NCI-H1930 (cell line): ENCODE measurements around the gene PNMA8B.

Source experiments
- DNase-seq, 2 experiments: peaks; one replicate each; lab custom pipeline; 2025; lab: John Stamatoyannopoulos, UW

The PNMA8B gene

GRCh38 chr19:46487178-46487801, 8.4 kb downstream of the PNMA8B start:
- DNase-seq = no peak

DNA sequence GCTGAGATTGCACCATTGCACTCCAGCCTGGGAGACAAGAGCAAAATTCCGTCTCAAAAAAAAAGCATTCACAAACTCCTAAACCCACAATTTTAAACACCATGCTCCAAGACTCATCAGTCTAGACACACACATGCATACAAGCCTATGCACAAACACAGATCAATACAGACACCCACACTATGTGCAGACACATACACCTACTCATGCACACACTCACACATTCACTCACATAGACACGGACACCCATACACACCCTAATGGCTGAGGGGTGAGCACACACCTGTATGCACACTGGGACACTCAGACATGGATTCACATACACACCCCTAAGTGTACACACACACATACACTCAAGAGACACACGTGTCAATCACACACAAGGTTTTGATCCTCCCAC, 9.3 kb downstream of the PNMA8B start:
- no peak for DNase-seq

GRCh38 chr19:46484656-46485055, 11.0 kb downstream of the PNMA8B start:
- no peak for DNase-seq

DNA sequence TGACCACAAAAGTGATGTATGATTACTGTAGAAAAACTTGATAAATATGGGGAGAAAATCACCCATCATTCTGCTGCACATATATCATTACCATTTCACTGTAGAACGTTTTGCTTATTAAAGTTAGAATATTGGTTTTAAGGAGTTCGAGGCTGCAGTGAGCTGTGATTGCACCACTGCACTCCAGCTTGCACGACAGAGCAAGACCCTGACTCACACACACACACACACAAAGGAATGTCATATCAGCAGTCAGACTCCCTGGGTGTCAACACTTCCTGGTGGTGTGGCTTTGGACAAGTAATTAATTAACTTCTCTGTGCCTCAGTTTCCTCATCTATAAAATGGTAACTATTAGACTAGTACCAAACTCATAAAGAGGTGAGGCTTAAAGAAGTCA, 13.0 kb downstream of the PNMA8B start:
- no peak for DNase-seq

DNA sequence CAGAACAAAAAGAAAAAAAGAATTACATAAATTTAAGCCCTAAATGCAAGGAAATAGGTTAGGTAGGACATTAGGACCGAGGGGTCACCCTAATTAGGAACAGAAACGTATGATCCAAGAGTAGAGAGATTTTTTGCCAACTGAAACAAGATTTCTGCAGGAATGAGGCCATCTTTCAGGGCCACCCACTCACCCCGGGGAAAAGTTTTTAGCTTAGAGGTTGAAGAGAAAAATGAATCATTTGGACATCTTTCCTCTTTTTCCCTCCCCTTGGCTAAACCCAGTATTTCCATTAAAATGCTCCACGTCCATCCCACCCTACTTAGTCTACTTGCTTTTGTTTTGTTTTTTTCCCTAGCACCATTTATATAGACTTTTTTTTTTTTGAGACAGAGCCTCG, 13.7 kb downstream of the PNMA8B start:
- no peak for DNase-seq

DNA sequence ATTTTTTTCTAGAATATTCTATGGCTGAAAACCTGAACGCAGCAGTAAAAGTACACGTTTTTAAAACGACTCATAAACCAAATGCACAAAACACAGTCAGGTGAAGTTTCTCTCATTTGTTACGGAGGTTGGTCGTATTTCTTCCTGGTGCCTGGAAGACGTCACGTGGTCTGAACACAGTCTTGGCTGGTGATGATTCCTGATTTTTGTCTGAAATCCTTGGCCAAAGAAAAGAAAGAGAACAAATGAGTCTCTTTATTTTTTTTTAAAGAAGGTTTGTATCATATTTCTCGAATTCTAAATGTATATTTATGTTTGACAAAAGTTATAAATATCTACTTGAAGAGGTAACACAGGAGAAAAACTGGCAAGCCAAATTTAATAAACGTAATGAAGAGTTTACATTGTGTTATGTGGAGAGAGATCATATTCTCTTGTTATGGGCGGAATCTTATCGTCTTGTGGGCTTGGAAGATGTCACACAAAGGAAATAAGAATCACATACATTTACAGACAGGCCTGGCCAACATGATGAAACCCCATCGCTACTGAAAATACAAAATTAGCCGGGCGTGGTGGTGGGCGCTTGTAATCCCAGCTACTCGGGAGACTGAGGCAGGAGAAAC, 14.3 kb downstream of the PNMA8B start:
- DNase-seq = no peak

DNA sequence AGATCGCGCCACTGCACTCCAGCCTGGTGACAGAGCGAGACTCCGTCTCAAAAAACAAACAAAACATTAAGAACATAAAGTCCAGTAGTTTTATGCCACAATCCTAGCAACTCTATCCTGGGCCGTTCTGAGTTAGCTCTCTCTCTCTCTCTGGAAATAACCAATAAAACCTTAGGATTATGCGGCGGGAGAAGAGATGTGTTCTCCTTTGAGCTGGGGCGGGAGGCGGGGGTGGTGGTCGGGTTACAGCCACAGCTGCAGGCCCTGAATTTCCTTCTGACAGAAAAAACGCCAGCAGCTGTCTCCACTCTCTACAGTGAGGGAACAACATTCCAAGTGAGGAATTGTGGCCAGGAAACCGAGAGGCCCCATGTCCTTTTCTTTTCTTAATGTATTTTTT, 15.3 kb downstream of the PNMA8B start:
- no peak for DNase-seq

GRCh38 chr19:46478356-46478986, 17.2 kb downstream of the PNMA8B start:
- no peak for DNase-seq

DNA sequence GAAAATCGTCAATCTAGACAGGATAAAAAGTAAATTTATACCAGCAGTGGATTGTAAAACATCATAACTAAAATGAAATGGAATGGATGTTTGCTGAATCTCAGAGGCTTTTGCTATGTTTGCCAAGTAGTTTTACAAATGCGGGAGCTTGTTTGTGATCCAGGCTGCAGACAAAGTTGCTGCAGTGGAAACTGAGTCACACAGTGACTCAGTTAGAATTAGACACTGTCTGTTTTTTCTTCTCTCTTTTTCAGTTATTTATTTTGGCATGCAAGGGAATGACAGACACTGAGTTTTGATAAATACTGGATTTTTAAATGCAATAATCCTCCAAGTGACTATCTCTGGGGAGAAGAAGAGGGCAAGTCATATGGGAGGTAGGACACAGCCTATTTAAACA, 19.7 kb downstream of the PNMA8B start:
- DNase-seq = no peak

- DNase-seq = no peak
Observed at GRCh38 chr19:46474211-46474610, 21.5 kb downstream of the PNMA8B start.

DNA sequence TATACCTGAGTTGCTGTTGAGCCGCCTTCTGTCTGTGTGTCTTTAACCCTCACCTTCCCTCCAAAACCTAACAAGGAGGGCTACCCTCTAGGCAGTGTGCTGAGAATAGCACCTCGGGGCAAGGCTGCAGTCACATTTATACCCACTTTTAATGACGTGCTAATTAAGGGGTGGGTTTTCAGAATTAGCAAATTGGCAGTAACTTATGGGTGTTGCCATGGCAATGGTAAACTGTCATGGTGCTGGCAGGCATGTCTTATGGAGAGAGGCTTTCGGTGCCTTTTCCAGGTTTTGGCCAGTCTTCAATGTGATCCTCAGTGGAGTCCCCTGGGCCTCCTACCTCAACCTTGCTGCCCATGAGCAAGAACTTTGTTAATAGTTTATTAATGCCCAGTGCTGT, 23.1 kb downstream of the PNMA8B start:
- no peak for DNase-seq

GRCh38 chr19:46471811-46472543, 23.7 kb downstream of the PNMA8B start:
- peak in 1 of 2 experiments; percentile 58 for DNase-seq

GRCh38 chr19:46471116-46471733, 24.4 kb downstream of the PNMA8B start, which contains the start of gene PNMA8A:
TSS of gene PNMA8A (minus strand) at chr19:46471563. CDS start at chr19:46471035, 528 bp downstream.
- DNase-seq = peak; percentile 93 to 98

GRCh38 chr19:46470376-46470775, 25.3 kb downstream of the PNMA8B start:
- DNase-seq = no peak

- DNase-seq = no peak
Observed at GRCh38 chr19:46469541-46470185, 26.0 kb downstream of the PNMA8B start.

DNA sequence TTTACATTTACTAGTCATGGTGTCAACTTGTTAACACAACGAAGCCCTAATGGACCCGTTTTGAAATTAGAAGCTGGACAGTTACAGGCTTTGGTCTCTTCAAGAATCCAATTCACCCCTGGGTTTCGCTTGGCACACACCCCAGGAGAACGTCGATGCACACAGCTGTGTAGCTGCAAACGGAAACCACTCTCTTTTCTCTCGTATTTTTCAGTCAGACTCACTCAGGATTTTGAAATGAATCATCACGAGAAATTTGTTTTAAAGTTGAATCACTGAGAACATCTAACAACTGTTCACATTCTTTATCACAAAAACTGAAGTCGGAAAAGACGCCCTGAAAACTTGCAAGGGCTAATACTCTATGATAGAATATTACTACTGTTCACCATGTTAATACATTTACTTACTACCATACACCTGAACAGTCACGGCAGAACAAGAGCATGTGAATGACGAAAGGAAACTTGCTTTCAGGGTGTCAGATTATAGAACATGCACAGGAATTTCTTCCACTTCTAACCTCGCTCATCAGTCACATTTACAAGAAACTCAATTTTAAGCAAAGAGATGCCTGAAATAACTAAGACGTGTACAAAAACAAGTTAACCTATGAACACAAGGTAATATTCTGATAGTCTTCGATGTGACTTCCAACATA, 29.0 kb downstream of the PNMA8B start:
- no peak for DNase-seq

DNA sequence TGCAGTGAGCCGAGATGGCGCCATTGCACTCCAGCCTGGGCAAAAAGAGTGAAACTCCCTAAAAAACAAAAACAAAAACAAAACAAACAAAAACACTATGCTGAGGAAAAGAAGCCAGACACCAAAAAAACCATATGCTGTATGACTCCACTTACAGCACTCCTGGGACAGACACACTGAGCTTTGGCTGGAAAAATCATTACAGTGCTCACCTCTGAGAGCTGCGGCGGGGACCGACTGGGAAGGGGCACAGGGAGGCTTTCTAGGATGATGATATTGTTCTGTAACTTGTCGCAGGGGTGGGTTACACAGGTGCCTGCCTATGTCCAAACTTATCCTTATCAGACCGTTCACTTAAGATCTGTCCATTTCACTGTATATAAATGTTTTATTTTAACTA, 32.2 kb downstream of the PNMA8B start:
- DNase-seq = no peak

GRCh38 chr19:46461537-46461936, 34.1 kb downstream of the PNMA8B start:
- no peak for DNase-seq

- no peak for DNase-seq
Observed at GRCh38 chr19:46460981-46461380, 34.7 kb downstream of the PNMA8B start.

DNA sequence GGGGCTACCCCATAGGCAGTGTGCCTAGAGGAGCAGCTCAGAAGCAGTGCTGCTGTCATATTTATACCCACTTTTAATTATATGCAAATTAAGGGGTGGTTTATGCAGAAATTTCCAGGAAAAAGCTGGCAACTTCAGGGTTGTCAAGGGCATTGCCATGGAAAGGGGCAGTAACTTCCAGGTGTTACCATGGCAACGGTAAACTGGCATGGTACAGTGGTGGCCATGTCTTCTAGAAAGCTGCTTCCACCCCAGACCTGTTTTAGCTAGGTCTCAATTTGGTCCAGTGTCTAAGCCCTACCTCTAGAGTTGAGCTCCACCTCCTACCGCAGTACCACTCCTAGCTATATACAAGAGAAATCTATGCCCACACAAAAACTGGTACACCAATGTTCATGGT, 35.6 kb downstream of the PNMA8B start:
- no peak for DNase-seq

- no peak for DNase-seq
Observed at GRCh38 chr19:46456930-46457329, 38.7 kb downstream of the PNMA8B start.
